GM12891 (cell line): ENCODE data around the gene APLN. TPM values are rescaled to one million over a fixed set of nuclear protein-coding genes. Genes with fewer than 3 reads are reported as not detected.

Experiments used
- DNase-seq: peaks from one replicate; pipeline ENCODE4 v3.0.0; 2011; ENCODE audit warnings: low spot score; ENCODE audit not compliant: insufficient read length
- FAIRE-seq: peaks from 2 replicates; lab custom pipeline; 2011; peaks lifted over from hg19 to GRCh38; lab: Jason Lieb, UNC
- PAX5 ChIP-seq: IDR thresholded peaks from 2 replicates; pipeline ENCODE4 v1.6.1; 2011; ENCODE audit warnings: low read length, moderate library complexity, mild to moderate bottlenecking; ENCODE audit not compliant: insufficient read depth, severe bottlenecking
- POLR2A ChIP-seq: IDR thresholded peaks from 2 replicates; pipeline ENCODE4 v1.6.1; 2011; ENCODE audit warnings: low read depth, low read length, control low read depth
- POLR2AphosphoS5 ChIP-seq: IDR thresholded peaks from 2 replicates; pipeline ENCODE4 v1.6.1; 2011; ENCODE audit warnings: low read depth, low read length, control low read depth
- POU2F2 ChIP-seq: IDR thresholded peaks from 2 replicates; pipeline ENCODE4 v1.6.1; 2011; ENCODE audit warnings: low read depth, mild to moderate bottlenecking, control low read depth, low read length, moderate library complexity
- SPI1 ChIP-seq: IDR thresholded peaks from 2 replicates; pipeline ENCODE4 v1.6.1; 2011; ENCODE audit warnings: low read depth, low read length, control low read depth
- TAF1 ChIP-seq: IDR thresholded peaks from 2 replicates; pipeline ENCODE4 v1.6.1; 2011; ENCODE audit warnings: low read depth, low read length, control low read depth
- polyA plus RNA-seq: library from polyadenylated mRNA; unstranded; fragments of >200 nt; gene quantifications from one replicate; pipeline ENCODE4 v1.2.1, GENCODE V29; 2012; ENCODE audit warnings: low read depth, missing spikeins, inconsistent platforms; ENCODE audit not compliant: missing spikeins

The APLN gene
- polyA plus RNA-seq = 0.17 TPM

GRCh38 chrX:129654652-129655546 lies at the start of gene APLN:
APLN (minus strand) TSS chrX:129654956; CDS start chrX:129654630, 326 bp downstream.
- DNase-seq (no peak), FAIRE-seq (no peak)
- TF ChIP-seq POLR2A (no peak), TAF1 (no peak), PAX5 (no peak), POLR2AphosphoS5 (no peak), POU2F2 (no peak), SPI1 (no peak)

GRCh38 chrX:129704491-129704890 lies 49.7 kb upstream of the APLN start:
- no peak for FAIRE-seq
- TF ChIP-seq PAX5 (no peak), POLR2AphosphoS5 (no peak), POU2F2 (no peak), POLR2A (no peak), SPI1 (no peak), TAF1 (no peak)
- no peak for DNase-seq

- no peak for TF ChIP-seq POU2F2
- TF ChIP-seq SPI1 = no peak
- TF ChIP-seq TAF1 = no peak
- TF ChIP-seq PAX5 = no peak
- TF ChIP-seq POLR2A = no peak
- TF ChIP-seq POLR2AphosphoS5 = no peak
- no peak for DNase-seq
- no peak for FAIRE-seq
Measured at GRCh38 chrX:129701624-129702069, 46.9 kb upstream of the APLN start.

GRCh38 chrX:129700536-129700935 lies 45.8 kb upstream of the APLN start:
- no peak for DNase-seq
- no peak for FAIRE-seq
- TF ChIP-seq POU2F2 (no peak), TAF1 (no peak), POLR2A (no peak), PAX5 (no peak), SPI1 (no peak), POLR2AphosphoS5 (no peak)

GRCh38 chrX:129698150-129698549 lies 43.4 kb upstream of the APLN start:
- TF ChIP-seq POLR2AphosphoS5 (no peak), TAF1 (no peak), POLR2A (no peak), POU2F2 (no peak)
- DNase-seq (no peak), FAIRE-seq (no peak)

GRCh38 chrX:129697204-129697829 lies 42.6 kb upstream of the APLN start:
- no peak for FAIRE-seq
- TF ChIP-seq POLR2A (no peak), POU2F2 (no peak), SPI1 (no peak), TAF1 (no peak), POLR2AphosphoS5 (no peak), PAX5 (no peak)
- no peak for DNase-seq

GRCh38 chrX:129696463-129697155 lies 41.9 kb upstream of the APLN start:
- no peak for TF ChIP-seq SPI1
- no peak for TF ChIP-seq PAX5
- no peak for TF ChIP-seq TAF1
- TF ChIP-seq POLR2A = no peak
- no peak for TF ChIP-seq POLR2AphosphoS5
- TF ChIP-seq POU2F2 = no peak
- DNase-seq = no peak
- no peak for FAIRE-seq

- FAIRE-seq (no peak), DNase-seq (no peak)
- TF ChIP-seq TAF1 = no peak
- no peak for TF ChIP-seq SPI1
- no peak for TF ChIP-seq PAX5
- TF ChIP-seq POU2F2 = no peak
- TF ChIP-seq POLR2A = no peak
- no peak for TF ChIP-seq POLR2AphosphoS5
Measured at GRCh38 chrX:129695937-129696336, 41.2 kb upstream of the APLN start.

- no peak for TF ChIP-seq POLR2AphosphoS5
- DNase-seq (no peak), FAIRE-seq (no peak)
Measured at GRCh38 chrX:129695535-129695934, 40.8 kb upstream of the APLN start.

- no peak for FAIRE-seq
- DNase-seq = no peak
- TF ChIP-seq SPI1 (no peak), TAF1 (no peak), POLR2A (no peak), POU2F2 (no peak), POLR2AphosphoS5 (no peak), PAX5 (no peak)
Measured at GRCh38 chrX:129694805-129695204, 40.0 kb upstream of the APLN start.
